K562 (cell line): ENCODE measurements around the gene SMG7. TPM values are rescaled to one million over a fixed set of nuclear protein-coding genes. Genes with fewer than 3 reads are reported as not detected.

Source experiments
- ARID4B ChIP-seq: sonication (generic); formaldehyde crosslinking; IDR thresholded peaks from 2 replicates; pipeline ENCODE4 v1.8.0; 2022; ENCODE audit warnings: mild to moderate bottlenecking, missing genetic modification reagents
- CHAMP1 ChIP-seq: fragments of 450-650 bp; IDR thresholded peaks from 2 replicates; pipeline ENCODE4 v1.6.1; 2016; ENCODE audit warnings: mild to moderate bottlenecking
- CHD1 ChIP-seq: fragments of 200-600 bp; sonication (generic); IDR thresholded peaks from one replicate; pipeline ENCODE4 v1.6.1; 2012; ENCODE audit warnings: mild to moderate bottlenecking, moderate library complexity, low read length, inconsistent platforms
- E2F4 ChIP-seq: sonication (generic); formaldehyde crosslinking; IDR thresholded peaks from 2 replicates; pipeline ENCODE4 v1.8.0; 2022; ENCODE audit warnings: mild to moderate bottlenecking, low read depth, missing genetic modification reagents
- ERF ChIP-seq: fragments of 450-650 bp; formaldehyde crosslinking; IDR thresholded peaks from 2 replicates; pipeline ENCODE4 v1.4.0; 2020; ENCODE audit warnings: mild to moderate bottlenecking, mixed read lengths
- HMG20B ChIP-seq: fragments of 250-450 bp; sonication (Bioruptor Pico); IDR thresholded peaks from 2 replicates; pipeline ENCODE4 v1.5.0; 2021; ENCODE audit warnings: mild to moderate bottlenecking
- HNRNPH1 ChIP-seq: fragments of 200-400 bp; formaldehyde crosslinking; optimal IDR thresholded peaks from 2 replicates; pipeline ENCODE3; 2017; ENCODE audit warnings: low read depth, mild to moderate bottlenecking, low read length, moderate library complexity
- HOXB6 ChIP-seq: fragments of 250-450 bp; sonication (Bioruptor Pico); IDR thresholded peaks from 2 replicates; pipeline ENCODE4 v1.5.1; 2022; ENCODE audit warnings: mild to moderate bottlenecking, borderline replicate concordance
- HSF4 ChIP-seq: fragments of 250-450 bp; sonication (Bioruptor Pico); IDR thresholded peaks from 2 replicates; pipeline ENCODE4 v2.1.2; 2022; ENCODE audit warnings: mild to moderate bottlenecking, moderate library complexity, borderline replicate concordance
- NEUROD1 ChIP-seq: fragments of 150-350 bp; IDR thresholded peaks from 2 replicates; pipeline ENCODE4 v1.6.1; 2014; ENCODE audit warnings: borderline replicate concordance, low read length, low read depth; ENCODE audit not compliant: partially characterized antibody
- NFIC ChIP-seq: fragments of 450-650 bp; IDR thresholded peaks from 2 replicates; pipeline ENCODE4 v1.6.1; 2017; ENCODE audit warnings: mild to moderate bottlenecking, inconsistent platforms
- RNF2 ChIP-seq: sonication (generic); IDR thresholded peaks from 2 replicates; pipeline ENCODE4 v1.6.1; 2016
- ZBTB26 ChIP-seq: fragments of 450-650 bp; formaldehyde crosslinking; IDR thresholded peaks from 2 replicates; pipeline ENCODE4 v1.4.0; 2022; ENCODE audit warnings: missing genetic modification characterization
- ZNF274 ChIP-seq: IDR thresholded peaks from 2 replicates; pipeline ENCODE4 v1.6.1; 2011; ENCODE audit warnings: low read depth, mild to moderate bottlenecking, low read length, moderate library complexity, borderline replicate concordance
- ZNF280A ChIP-seq: fragments of 450-650 bp; IDR thresholded peaks from 2 replicates; pipeline ENCODE4 v1.6.1; 2018; ENCODE audit warnings: mild to moderate bottlenecking, low read depth; ENCODE audit not compliant: partially characterized antibody
- ZNF57 ChIP-seq: fragments of 450-650 bp; formaldehyde crosslinking; IDR thresholded peaks from 2 replicates; pipeline ENCODE4 v1.4.0; 2020; ENCODE audit warnings: mild to moderate bottlenecking, moderate library complexity
- ZNF695 ChIP-seq: fragments of 450-650 bp; formaldehyde crosslinking; IDR thresholded peaks from 2 replicates; pipeline ENCODE4 v1.4.0; 2020; ENCODE audit warnings: mild to moderate bottlenecking, moderate library complexity
- polyA plus RNA-seq, 8 experiments: library from polyadenylated mRNA; depleted of rRNA in 4 of 8; stranded (reverse) in 5 of 8; unstranded in 3 of 8; fragments of >200 nt; fragmentation: Nextera tagmentation in 2 of 8; fragmentation: Illumina TruSeq in 1 of 8; extraction: Ambion mirVana in 2 of 8; extraction: Trizol in 1 of 8; gene quantifications; 2 replicates each; pipeline versions ENCODE4 v1.2.1 to v1.2.3, GENCODE V29; 2011 to 2014; ENCODE audit warnings: inconsistent platforms in 1 of 8, missing spikeins in 1 of 8
- total RNA-seq, 7 experiments: library from RNA; depleted of rRNA in 6 of 7; stranded (reverse); fragments of >200 nt in 6 of 7; fragmentation: Illumina TruSeq in 2 of 7; extraction: Trizol in 2 of 7; gene quantifications; 2 replicates each; pipeline versions ENCODE4 v1.2.1 to v1.2.3, GENCODE V29; 2011 to 2021; ENCODE audit warnings: low replicate concordance in 1 of 7

SMG7 gene
- total and polyA plus RNA-seq, 9 of the 15 experiments (the other 6 are each of a cell fraction or from before 2014, with no cell fraction given) = 12.4 to 74.6 (median 29.0) TPM

GRCh38 chr1:183471743-183472487 lies 384 bp upstream of the SMG7 start (continued):
- TF ChIP-seq ZBTB26 (peak; percentile 98), ARID4B (CRISPR knock-in tag) (peak; percentile 32; the same call in 1 of the 2 replicates), RNF2 (peak; percentile 84), HSF4 (CRISPR knock-in tag) (no peak), NFIC (peak; percentile 71; the same call in 1 of the 2 replicates), ZNF274 (no peak), ZNF695 (CRISPR knock-in tag) (no peak), HMG20B (no peak), ZNF57 (CRISPR knock-in tag) (no peak), ZNF280A (no peak), NEUROD1 (peak; percentile 94), CHAMP1 (peak; percentile 97), HNRNPH1 (no peak), HOXB6 (peak; percentile 69; the same call in 1 of the 2 replicates), E2F4 (CRISPR knock-in tag) (0 out of 2 replicates have a peak, but pooled peaks have one; percentile 41), CHD1 (no peak), ERF (peak; percentile 73)
